Esophagus muscularis mucosa (tissue), 3 donors: ENCODE data around the gene PSMD7.

Experiments
- EP300 ChIP-seq: sonication (generic); formaldehyde crosslinking; IDR thresholded peaks from one replicate; pipeline ENCODE4 v1.6.1; 2017; ENCODE audit warnings: antibody characterized with exemption
- TF ChIP-seq, protein P1 (sequence below), 3 experiments: fragments of 200-600 bp in 2 of 3; fragments of 450-650 bp in 1 of 3; sonication (generic) in 2 of 3; IDR thresholded peaks; one replicate each; pipeline ENCODE4 v1.5.1; 2017 to 2019; ENCODE audit warnings: antibody characterized with exemption in 3 of 3, mild to moderate bottlenecking in 2 of 3, moderate library complexity in 1 of 3

- TF ChIP-seq, protein P1, sequence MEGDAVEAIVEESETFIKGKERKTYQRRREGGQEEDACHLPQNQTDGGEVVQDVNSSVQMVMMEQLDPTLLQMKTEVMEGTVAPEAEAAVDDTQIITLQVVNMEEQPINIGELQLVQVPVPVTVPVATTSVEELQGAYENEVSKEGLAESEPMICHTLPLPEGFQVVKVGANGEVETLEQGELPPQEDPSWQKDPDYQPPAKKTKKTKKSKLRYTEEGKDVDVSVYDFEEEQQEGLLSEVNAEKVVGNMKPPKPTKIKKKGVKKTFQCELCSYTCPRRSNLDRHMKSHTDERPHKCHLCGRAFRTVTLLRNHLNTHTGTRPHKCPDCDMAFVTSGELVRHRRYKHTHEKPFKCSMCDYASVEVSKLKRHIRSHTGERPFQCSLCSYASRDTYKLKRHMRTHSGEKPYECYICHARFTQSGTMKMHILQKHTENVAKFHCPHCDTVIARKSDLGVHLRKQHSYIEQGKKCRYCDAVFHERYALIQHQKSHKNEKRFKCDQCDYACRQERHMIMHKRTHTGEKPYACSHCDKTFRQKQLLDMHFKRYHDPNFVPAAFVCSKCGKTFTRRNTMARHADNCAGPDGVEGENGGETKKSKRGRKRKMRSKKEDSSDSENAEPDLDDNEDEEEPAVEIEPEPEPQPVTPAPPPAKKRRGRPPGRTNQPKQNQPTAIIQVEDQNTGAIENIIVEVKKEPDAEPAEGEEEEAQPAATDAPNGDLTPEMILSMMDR (IDR thresholded peaks at IDR 0.05): no peak
- no peak for TF ChIP-seq EP300
These were observed 24.7 kb upstream of the PSMD7 start for GRCh38 chr16:74271872-74272271.
